Posterior vena cava (tissue), 2 donors: ENCODE results near the gene TELO2. TPM values are rescaled to one million over a fixed set of nuclear protein-coding genes. Genes with fewer than 3 reads are reported as not detected.

ENCODE experiments used
- DNase-seq: peaks from one replicate; pipeline ENCODE4 v3.0.0-alpha.2; 2020; ENCODE audit warnings: low spot score
- intact Hi-C, 2 donors: fragments of 100-400 bp; cut with DNase I; formaldehyde crosslinking; loops; one replicate each; pipeline versions ENCODE4 v1.14.1 to v1.14.2; 2022 to 2023
- total RNA-seq, 2 donors: library from RNA; stranded (reverse); fragmentation: NEBNext Ultra II Directional; extraction: Animal tissue kit (Norgen Biotek cat#: 25700); gene quantifications; one replicate each; pipeline ENCODE4 v1.2.1, GENCODE V29; 2021
- donor health status: DM: yes; HTN: yes; CAD: no.
- donor health status: DM: yes; HTN: yes; CAD: no.

Gene TELO2
- total RNA-seq, 2 donors from 2014 or later, result 20.8 to 21.4 TPM

GRCh38 chr16:1554826-1555445, 61.8 kb downstream of the TELO2 start:
- intact Hi-C loops, result loop anchor here in 1 of 2 donors (10.0 kb wide), 1 partner anchor 60 kb away; the partner anchor contains the start of gene TELO2
- no peak for DNase-seq

- no peak for DNase-seq
- intact Hi-C loops, result loop anchor here in 1 of 2 donors (10.0 kb wide), 1 partner anchor 61 kb away; the partner anchor contains the start of gene TELO2
Observed at GRCh38 chr16:1556254-1556653, 63.1 kb downstream of the TELO2 start.

- intact Hi-C loops, result loop anchor here in 1 of 2 donors (10.0 kb wide), 1 partner anchor 62 kb away; the partner anchor contains the start of gene TELO2
- DNase-seq, result no peak
Observed at GRCh38 chr16:1557074-1557473, 63.9 kb downstream of the TELO2 start.

- intact Hi-C loops, result loop anchor here in 1 of 2 donors (10.0 kb wide), 1 partner anchor 63 kb away; the partner anchor contains the start of gene TELO2
Observed at GRCh38 chr16:1557576-1557975, 64.4 kb downstream of the TELO2 start.

GRCh38 chr16:1559446-1559975, 66.4 kb downstream of the TELO2 start:
- intact Hi-C loops, result loop anchor here in 1 of 2 donors (10.0 kb wide), 1 partner anchor 65 kb away; the partner anchor contains the start of gene TELO2
- DNase-seq, result no peak

More at GRCh38 chr16:1557576-1557975, 64.4 kb downstream of the TELO2 start:
- no peak for DNase-seq

Other genes with a start within 250 kb of the TELO2 start
- gene TPSD1, start 237.3 kb upstream of the TELO2 start, total RNA-seq, result 1 to 10 TPM in 1 of 2 donors, under 1 TPM in 1; 0.57 to 4.1 TPM
- gene UBE2I, start 183.7 kb upstream of the TELO2 start, total RNA-seq, result 10 to 100 TPM; 68.0 to 68.4 TPM
- gene BAIAP3, start 159.7 kb upstream of the TELO2 start, total RNA-seq, result under 1 TPM; 0.24 to 0.56 TPM
- 10 to 100 TPM; 40.4 to 40.7 TPM for gene TSR3, start 141.5 kb upstream of the TELO2 start, total RNA-seq
- 10 to 100 TPM; 48.4 to 55.6 TPM for gene GNPTG, start 141.4 kb upstream of the TELO2 start, total RNA-seq
- gene UNKL, start 78.7 kb upstream of the TELO2 start, total RNA-seq, result 10 to 100 TPM in 1 of 2 donors, 1 to 10 TPM in 1; 9.9 to 11.3 TPM
- 1 to 10 TPM; 8.9 to 9.9 TPM for gene UQCC4, start 72.6 kb upstream of the TELO2 start, total RNA-seq
- gene PERCC1, start 62.3 kb upstream of the TELO2 start, total RNA-seq, result not detected
- under 1 TPM; 0.42 to 0.76 TPM for gene CCDC154, start 48.8 kb upstream of the TELO2 start, total RNA-seq
- gene CLCN7, start 18.3 kb upstream of the TELO2 start, total RNA-seq, result 10 to 100 TPM; 35.8 to 52.6 TPM
- gene PTX4, start 4.4 kb upstream of the TELO2 start, total RNA-seq, result under 1 TPM in 1 of 2 donors, not detected in 1; 0.14 TPM
- gene TMEM204, start 40.3 kb downstream of the TELO2 start, total RNA-seq, result 10 to 100 TPM; 23.7 to 36.5 TPM
- 10 to 100 TPM; 13.1 to 14.9 TPM for gene IFT140, start 118.7 kb downstream of the TELO2 start, total RNA-seq
- 10 to 100 TPM; 12.1 to 12.4 TPM for gene CRAMP1, start 119.0 kb downstream of the TELO2 start, total RNA-seq
- 10 to 100 TPM; 23.3 to 31.1 TPM for gene JPT2, start 184.9 kb downstream of the TELO2 start, total RNA-seq
- 10 to 100 TPM; 37.1 to 42.3 TPM for gene MAPK8IP3, start 212.8 kb downstream of the TELO2 start, total RNA-seq